Stimulated activated CD8-positive, alpha-beta memory T cell treated with anti-CD3 and anti-CD28 coated beads, Interleukin-4, amount 100 ng/mL, for 1 hour (primary cell): ENCODE data around the gene PTCHD1.

ENCODE experiments used
- DNase-seq, 2 donors: peaks; one replicate each; pipeline ENCODE4 v3.0.0-alpha.2; 2020; ENCODE audit warnings: low read depth in 2 of 2, low spot score in 1 of 2

The PTCHD1 gene

GRCh38 chrX:23334848-23335599, at the start of gene PTCHD1:
PTCHD1 (plus strand) TSS chrX:23334849; CDS start chrX:23334876, 27 bp downstream.
- DNase-seq, result no peak

- no peak for DNase-seq
These were observed 47.9 kb upstream of the PTCHD1 start for GRCh38 chrX:23286731-23287130.

- no peak for DNase-seq
These were observed 47.4 kb upstream of the PTCHD1 start for GRCh38 chrX:23287191-23287725.

- DNase-seq, result no peak
These were observed 42.2 kb upstream of the PTCHD1 start for GRCh38 chrX:23292354-23292987.

GRCh38 chrX:23292988-23293651, 41.5 kb upstream of the PTCHD1 start:
- DNase-seq, result no peak

- no peak for DNase-seq
These were observed 29.8 kb upstream of the PTCHD1 start for GRCh38 chrX:23304881-23305280.

GRCh38 chrX:23311731-23312130, 22.9 kb upstream of the PTCHD1 start:
- no peak for DNase-seq

- DNase-seq, result no peak
These were observed 22.5 kb upstream of the PTCHD1 start for GRCh38 chrX:23312136-23312535.

GRCh38 chrX:23317799-23318724, 16.6 kb upstream of the PTCHD1 start:
- no peak for DNase-seq

- no peak for DNase-seq
These were observed 7.5 kb upstream of the PTCHD1 start for GRCh38 chrX:23327104-23327503.

- DNase-seq, result no peak
These were observed 2.9 kb upstream of the PTCHD1 start for GRCh38 chrX:23331701-23332100.

GRCh38 chrX:23332101-23332887, 2.4 kb upstream of the PTCHD1 start:
- DNase-seq, result no peak

GRCh38 chrX:23332888-23333821, 1.5 kb upstream of the PTCHD1 start:
- DNase-seq, result no peak

GRCh38 chrX:23333842-23334520, 668 bp upstream of the PTCHD1 start:
- no peak for DNase-seq

GRCh38 chrX:23334521-23334847, 165 bp upstream of the PTCHD1 start:
- DNase-seq, result no peak

- no peak for DNase-seq
These were observed 3.7 kb downstream of the PTCHD1 start for GRCh38 chrX:23338334-23338733.

- DNase-seq, result no peak
These were observed 6.8 kb downstream of the PTCHD1 start for GRCh38 chrX:23341452-23341851.

- no peak for DNase-seq
These were observed 9.7 kb downstream of the PTCHD1 start for GRCh38 chrX:23344238-23344903.
